GM12878 (cell line): ENCODE data around the gene ZNF616. TPM values are rescaled to one million over a fixed set of nuclear protein-coding genes. Genes with fewer than 3 reads are reported as not detected.

Experiments
- ATAC-seq: fragments of 200-7000 bp; cut with Tn5 transposase; 3 replicates; pipeline ENCODE4 v1.9.1; 2020; ENCODE audit warnings: mild to moderate bottlenecking, moderate library complexity
- BruUV-seq: library from RNA; stranded (reverse); fragments of 400-500 nt; replicated peaks from 2 replicates; lab custom pipeline; 2021; lab: Mats Ljungman, UMichigan
- CTCF ChIA-PET: fragments of 300-600 bp; sonication (Branson Sonifier 250); formaldehyde crosslinking; extraction: SDS; loops from one replicate; lab custom pipeline; 2021; ENCODE audit warnings: inconsistent platforms; lab: Yijun Ruan, JAX
- POLR2A ChIA-PET: fragments of 350-600 bp; formaldehyde crosslinking; extraction: SDS; loops from one replicate; lab custom pipeline; 2021; ENCODE audit warnings: inconsistent platforms; lab: Charles Lee
- RAD21 ChIA-PET: fragments of 300-600 bp; sonication (Branson Sonifier 250); formaldehyde crosslinking; loops from one replicate; lab custom pipeline; 2023; ENCODE audit warnings: antibody characterized with exemption; ENCODE audit not compliant: unreplicated experiment; lab: Charles Lee
- SMC1A ChIA-PET: fragments of 300-600 bp; sonication (Branson Sonifier 250); formaldehyde crosslinking; loops from one replicate; lab custom pipeline; 2023; ENCODE audit not compliant: unreplicated experiment, uncharacterized antibody; lab: Charles Lee
- DNase-seq: peaks from one replicate; pipeline ENCODE4 v3.0.0-alpha.2; 2011; ENCODE audit warnings: low read depth, low spot score
- FAIRE-seq: peaks from 3 replicates; lab custom pipeline; 2011; peaks lifted over from hg19 to GRCh38; lab: Jason Lieb, UNC
- H2AFZ ChIP-seq: 2 replicates; pipeline ENCODE4 v1.6.0; 2011; ENCODE audit warnings: low read depth, low read length, control low read depth; ENCODE audit not compliant: control insufficient read depth
- H3K27ac ChIP-seq: 2 replicates; pipeline ENCODE4 v1.5.1; 2011; ENCODE audit warnings: control low read depth; ENCODE audit not compliant: control insufficient read depth, insufficient read depth
- H3K27me3 ChIP-seq, 2 experiments: replicated peaks in 1 of 2; 2 replicates each; pipeline versions ENCODE4 v1.6.0 to v1.6.1; 2011; ENCODE audit warnings: low read length in 1 of 2; ENCODE audit not compliant: control insufficient read depth in 2 of 2, insufficient read depth in 2 of 2
- H3K36me3 ChIP-seq, 2 experiments: 2 replicates each; pipeline ENCODE4 v1.5.1; 2011; ENCODE audit warnings: low read length in 1 of 2; ENCODE audit not compliant: control insufficient read depth in 2 of 2, insufficient read depth in 2 of 2
- H3K4me1 ChIP-seq: 2 replicates; pipeline ENCODE4 v1.6.1; 2011; ENCODE audit warnings: mild to moderate bottlenecking, low read length, moderate library complexity, mixed read lengths; ENCODE audit not compliant: control insufficient read depth, insufficient read depth
- H3K4me2 ChIP-seq: 2 replicates; pipeline ENCODE4 v1.6.0; 2011; ENCODE audit warnings: control low read depth; ENCODE audit not compliant: control insufficient read depth, insufficient read depth
- H3K4me3 ChIP-seq: fragments of 200-600 bp; sonication (generic); 2 replicates; pipeline ENCODE4 v1.5.1; 2016
- H3K79me2 ChIP-seq: 2 replicates; pipeline ENCODE4 v1.6.0; 2011; ENCODE audit warnings: low read length; ENCODE audit not compliant: control insufficient read depth, insufficient read depth
- H3K9ac ChIP-seq: 2 replicates; pipeline ENCODE4 v1.8.0; 2011; ENCODE audit warnings: low read length, control low read depth, mixed read lengths; ENCODE audit not compliant: control insufficient read depth, insufficient read depth
- H3K9me3 ChIP-seq: replicated peaks from 3 replicates; pipeline ENCODE4 v1.5.1; 2011; ENCODE audit warnings: mild to moderate bottlenecking, low read length; ENCODE audit not compliant: control insufficient read depth, insufficient read depth
- H4K20me1 ChIP-seq: 2 replicates; pipeline ENCODE4 v1.6.0; 2011; ENCODE audit not compliant: control insufficient read depth, insufficient read depth
- BCLAF1 ChIP-seq: fragments of 450-650 bp; IDR thresholded peaks from 2 replicates; pipeline ENCODE4 v1.6.1; 2017; ENCODE audit warnings: antibody characterized with exemption, mild to moderate bottlenecking, moderate library complexity
- CHD4 ChIP-seq: fragments of 200-600 bp; sonication (generic); IDR thresholded peaks from 2 replicates; pipeline ENCODE4 v1.6.1; 2016; ENCODE audit warnings: mild to moderate bottlenecking
- FOS ChIP-seq: IDR thresholded peaks from 3 replicates; pipeline ENCODE4 v1.6.1; 2011; ENCODE audit warnings: borderline replicate concordance; ENCODE audit not compliant: insufficient read length; ENCODE audit errors: extremely low read depth
- MXI1 ChIP-seq: fragments of 150-350 bp; IDR thresholded peaks from 2 replicates; pipeline ENCODE4 v1.6.1; 2011; ENCODE audit warnings: low read depth, mild to moderate bottlenecking, inconsistent platforms, low read length, improper control_type of control experiment
- POLR2AphosphoS5 ChIP-seq: IDR thresholded peaks from 2 replicates; pipeline ENCODE4 v1.6.1; 2011; ENCODE audit warnings: mild to moderate bottlenecking, low read length, inconsistent platforms
- STAT3 ChIP-seq: IDR thresholded peaks from 2 replicates; pipeline ENCODE4 v1.6.1; 2011; ENCODE audit warnings: low read depth, low read length, improper control_type of control experiment
- TAF1 ChIP-seq: IDR thresholded peaks from 2 replicates; pipeline ENCODE4 v1.6.1; 2011; ENCODE audit warnings: mild to moderate bottlenecking, low read depth, low read length, borderline replicate concordance
- WGBS: methylation state at CpG from one replicate; pipeline ENCODE4 v1.1.6; 2016; ENCODE audit warnings: low lambda C conversion rate; ENCODE audit not compliant: insufficient replicate concordance, insufficient coverage; ENCODE audit errors: missing lambda C conversion rate; 5-methylcytosine and 5-hydroxymethylcytosine counted together
- in situ Hi-C: fragments of 300-500 bp; cut with MboI; formaldehyde crosslinking; loops from 9 replicates; pipeline ENCODE4 v1.14.3; 2018; ENCODE audit warnings: mixed read lengths
- intact Hi-C: fragments of 100-400 bp; cut with micrococcal nuclease; formaldehyde crosslinking; loops from one replicate; pipeline ENCODE4 v1.14.2; 2022; ENCODE audit not compliant: unreplicated experiment
- polyA plus RNA-seq, 11 experiments: library from polyadenylated mRNA; depleted of rRNA in 4 of 11; unstranded in 6 of 11; stranded (reverse) in 5 of 11; fragments of >200 nt; fragmentation: Nextera tagmentation in 4 of 11; fragmentation: Illumina TruSeq in 1 of 11; extraction: Ambion mirVana in 4 of 11; extraction: Trizol in 1 of 11; gene quantifications; 1 replicate in 1 of 11; 2 replicates in 10 of 11; pipeline versions ENCODE4 v1.2.1 to v1.2.3, GENCODE V29; 2011 to 2016; ENCODE audit warnings: inconsistent platforms in 2 of 11, missing spikeins in 2 of 11, low read depth in 1 of 11
- total RNA-seq, 4 experiments: library from RNA; depleted of rRNA in 3 of 4; stranded (reverse); fragments of >200 nt in 3 of 4; fragmentation: Illumina TruSeq in 1 of 4; extraction: Trizol in 1 of 4; gene quantifications; 2 replicates each; pipeline versions ENCODE4 v1.2.1 to v1.2.3, GENCODE V29; 2013 to 2021

ZNF616 gene
- total and polyA plus RNA-seq, 10 of the 15 experiments (the other 5 are each of a cell fraction or from before 2014, with no cell fraction given): 1.1 to 5.9 (median 3.8) TPM

- H3K27ac ChIP-seq: no peak overlapping the region
- POLR2A ChIA-PET: interaction anchor here (1.0 to 1.4 kb wide), 2 partner anchors 47 to 49 kb away, joined by 3 to 5 read pairs; partner anchors contain the start of gene PPP2R1A
Measured at GRCh38 chr19:52140032-52140710, 433 bp upstream of the ZNF616 start.

More at GRCh38 chr19:52140032-52140710, 433 bp upstream of the ZNF616 start:
- ChIA-PET SMC1A (interaction anchor here (1.1 to 2.8 kb wide), 4 partner anchors 49 to 97 kb away, joined by 3 to 21 read pairs (median 3); no protein-coding TSS in a partner anchor), CTCF (interaction anchor here (0.6 to 4.2 kb wide), 7 partner anchors 9 to 462 kb away, joined by 3 to 52 read pairs (median 3); no protein-coding TSS in a partner anchor), RAD21 (interaction anchor here (3.0 kb wide), 1 partner anchor 97 kb away, joined by 8 read pairs; no protein-coding TSS in a partner anchor)
- ATAC-seq (peak; percentile 98), FAIRE-seq (peak; percentile 93), DNase-seq (no peak)
- H3K4me2 ChIP-seq: peak overlapping the region; percentile 40; the same call in 1 of the 2 replicates
- in situ Hi-C loops: loop anchor here (5.0 kb wide), 1 partner anchor 92 kb away; no protein-coding TSS in a partner anchor
- H3K4me3 ChIP-seq: peak overlapping the region; percentile 40
- 27% methylated on average over 22 of the region's 22 CpGs for WGBS
- peaks cover 5% of the 10 kb centered on the region for H3K4me1 ChIP-seq
- TF ChIP-seq MXI1 (peak; percentile 4; the same call in 1 of the 2 replicates), TAF1 (peak; percentile 9; the same call in 1 of the 2 replicates), BCLAF1 (no peak), STAT3 (no peak), CHD4 (no peak), POLR2AphosphoS5 (peak; percentile 1; the same call in 1 of the 2 replicates), FOS (no peak)
- H3K9me3 ChIP-seq: peaks cover 9% of the 10 kb centered on the region; the same call in 2 of the 3 replicates
- H3K79me2 ChIP-seq: peaks cover 9% of the 10 kb centered on the region
- peak overlapping the region; percentile 96; the same call in 1 of the 2 replicates for H3K9ac ChIP-seq
- intact Hi-C loops: no loop called here
- no peaks in the 10 kb centered on the region for H3K27me3 ChIP-seq
- no peaks in the 10 kb centered on the region for H3K36me3 ChIP-seq
- no TSS peak for BruUV-seq
- no peaks in the 10 kb centered on the region for H4K20me1 ChIP-seq
- peak overlapping the region; percentile 97 for H2AFZ ChIP-seq
